H1 (cell line): Measurements from ENCODE around the gene SSRP1. TPM values are rescaled to one million over a fixed set of nuclear protein-coding genes. Genes with fewer than 3 reads are reported as not detected.

Source experiments
- CTCF ChIA-PET: fragments of 300-600 bp; sonication (Branson Sonifier 250); formaldehyde crosslinking; loops from one replicate; lab custom pipeline; 2021; ENCODE audit not compliant: partially characterized antibody; lab: Charles Lee
- POLR2A ChIA-PET: fragments of 300-600 bp; sonication (Branson Sonifier 250); formaldehyde crosslinking; loops from one replicate; lab custom pipeline; 2021; ENCODE audit warnings: inconsistent platforms; ENCODE audit not compliant: partially characterized antibody; lab: Charles Lee
- DNase-seq, 2 experiments: peaks; one replicate each; pipeline versions ENCODE4 v3.0.0 to v3.0.0-alpha.2; 2010 to 2022; ENCODE audit warnings: low spot score in 2 of 2, low read depth in 1 of 2, mixed read lengths in 1 of 2
- FAIRE-seq: peaks from 2 replicates; lab custom pipeline; 2011; peaks lifted over from hg19 to GRCh38; lab: Jason Lieb, UNC
- H2AFZ ChIP-seq: 2 replicates; pipeline ENCODE4 v1.8.1; 2012; ENCODE audit warnings: low read length, inconsistent platforms
- H2AK5ac ChIP-seq: 2 replicates; pipeline ENCODE4 v1.6.1; 2013; ENCODE audit warnings: low read depth, low read length
- H2BK120ac ChIP-seq: replicated peaks from 2 replicates; pipeline ENCODE3; 2013; ENCODE audit warnings: low read depth, low read length, inconsistent platforms
- H2BK12ac ChIP-seq: 2 replicates; pipeline ENCODE4 v1.6.1; 2013; ENCODE audit warnings: low read depth, low read length
- H2BK15ac ChIP-seq: 2 replicates; pipeline ENCODE4 v1.6.1; 2013; ENCODE audit warnings: low read length
- H2BK20ac ChIP-seq: 2 replicates; pipeline ENCODE4 v1.6.1; 2013; ENCODE audit warnings: low read length
- H2BK5ac ChIP-seq: 2 replicates; pipeline ENCODE4 v1.6.1; 2013; ENCODE audit warnings: low read depth, low read length
- H3K14ac ChIP-seq: 2 replicates; pipeline ENCODE4 v1.6.1; 2013; ENCODE audit warnings: inconsistent platforms; ENCODE audit not compliant: insufficient read length
- H3K18ac ChIP-seq: 2 replicates; pipeline ENCODE4 v1.6.1; 2013; ENCODE audit warnings: low read length; ENCODE audit errors: extremely low read depth
- H3K23ac ChIP-seq: 2 replicates; pipeline ENCODE4 v1.6.1; 2013; ENCODE audit warnings: inconsistent platforms; ENCODE audit not compliant: insufficient read length
- H3K23me2 ChIP-seq: 2 replicates; pipeline ENCODE4 v1.6.1; 2013; ENCODE audit warnings: low read depth, low read length
- H3K27ac ChIP-seq: 2 replicates; pipeline ENCODE4 v1.6.1; 2011; ENCODE audit warnings: low read depth, low read length, inconsistent platforms
- H3K27me3 ChIP-seq, 4 experiments: replicated peaks in 1 of 4; 1 replicate in 1 of 4; 2 replicates in 3 of 4; pipeline versions ENCODE4 v1.6.1 to v1.8.1; 2011 to 2013; ENCODE audit warnings: low read length in 3 of 4, mild to moderate bottlenecking in 3 of 4, inconsistent platforms in 2 of 4, mixed read lengths in 2 of 4, moderate library complexity in 1 of 4; ENCODE audit not compliant: control insufficient read depth in 3 of 4, insufficient read depth in 3 of 4; ENCODE audit errors: extremely low read depth in 1 of 4
- H3K36me3 ChIP-seq, 4 experiments: 2 replicates each; pipeline versions ENCODE4 v1.6.1 to v1.8.1; 2011 to 2013; ENCODE audit warnings: mild to moderate bottlenecking in 4 of 4, low read length in 3 of 4, moderate library complexity in 2 of 4, control low read depth in 1 of 4, inconsistent platforms in 1 of 4; ENCODE audit not compliant: insufficient read depth in 4 of 4, control insufficient read depth in 2 of 4
- H3K4ac ChIP-seq: replicated peaks from 2 replicates; pipeline ENCODE3; 2013; ENCODE audit warnings: low read length, low read depth, mixed read lengths, inconsistent platforms; ENCODE audit not compliant: insufficient read length
- H3K4me1 ChIP-seq, 4 experiments: replicated peaks in 1 of 4; 1 replicate in 1 of 4; 2 replicates in 3 of 4; pipeline versions ENCODE4 v1.6.1 to v1.8.1; 2011 to 2013; ENCODE audit warnings: low read length in 3 of 4, inconsistent platforms in 2 of 4, mixed read lengths in 1 of 4; ENCODE audit not compliant: insufficient read depth in 4 of 4, control insufficient read depth in 3 of 4
- H3K4me2 ChIP-seq, 2 experiments: 2 replicates each; pipeline versions ENCODE4 v1.6.1 to v1.8.1; 2011 to 2013; ENCODE audit warnings: low read depth in 2 of 2, low read length in 2 of 2, control low read depth in 1 of 2, inconsistent platforms in 1 of 2, mild to moderate bottlenecking in 1 of 2; ENCODE audit not compliant: insufficient read depth in 1 of 2
- H3K4me3 ChIP-seq, 4 experiments: fragments of 200-600, 300-600 bp in 1 of 4; sonication (generic), shearing (Covaris generic), sonication (Bioruptor Twin) in 1 of 4; 2 replicates each; pipeline versions ENCODE4 v1.5.1 to v1.8.1; 2011 to 2016; ENCODE audit warnings: low read length in 4 of 4, low read depth in 3 of 4, control low read depth in 2 of 4, inconsistent platforms in 2 of 4, mild to moderate bottlenecking in 2 of 4, mixed read lengths in 1 of 4, moderate library complexity in 1 of 4; ENCODE audit not compliant: insufficient read depth in 2 of 4; ENCODE audit errors: extremely low read depth in 1 of 4
- H3K56ac ChIP-seq: replicated peaks from 2 replicates; pipeline ENCODE3; 2013; ENCODE audit warnings: low read depth, mild to moderate bottlenecking, mixed read lengths, low read length, inconsistent platforms; ENCODE audit not compliant: insufficient read length
- H3K79me1 ChIP-seq: 2 replicates; pipeline ENCODE4 v1.6.1; 2013; ENCODE audit warnings: low read depth, low read length, control low read depth
- H3K79me2 ChIP-seq, 2 experiments: 2 replicates each; pipeline versions ENCODE4 v1.6.1 to v1.8.1; 2012 to 2013; ENCODE audit warnings: low read length in 2 of 2, mild to moderate bottlenecking in 2 of 2, inconsistent platforms in 1 of 2; ENCODE audit not compliant: insufficient read depth in 2 of 2, control insufficient read depth in 1 of 2
- H3K9ac ChIP-seq, 4 experiments: replicated peaks in 1 of 4; 1 replicate in 1 of 4; 2 replicates in 3 of 4; pipeline versions ENCODE4 v1.6.1 to v1.8.1; 2011 to 2013; ENCODE audit warnings: low read depth in 3 of 4, low read length in 3 of 4, control low read depth in 2 of 4, mild to moderate bottlenecking in 2 of 4, moderate library complexity in 2 of 4, inconsistent platforms in 1 of 4; ENCODE audit errors: extremely low read depth in 1 of 4
- H3K9me3 ChIP-seq, 2 experiments: 2 replicates each; pipeline versions ENCODE4 v1.6.1 to v1.8.1; 2012 to 2013; ENCODE audit warnings: mild to moderate bottlenecking in 2 of 2, moderate library complexity in 2 of 2, control low read depth in 1 of 2, inconsistent platforms in 1 of 2, low read depth in 1 of 2, low read length in 1 of 2, mixed read lengths in 1 of 2; ENCODE audit not compliant: insufficient read depth in 2 of 2
- H4K20me1 ChIP-seq, 2 experiments: replicated peaks in 1 of 2; 2 replicates each; pipeline versions ENCODE3 to v1.8.1; 2011 to 2013; ENCODE audit warnings: inconsistent platforms in 2 of 2, low read length in 2 of 2, mild to moderate bottlenecking in 1 of 2; ENCODE audit not compliant: insufficient read depth in 2 of 2, control insufficient read depth in 1 of 2
- H4K5ac ChIP-seq: 2 replicates; pipeline ENCODE4 v1.6.1; 2013; ENCODE audit warnings: low read length, low read depth, mixed read lengths, inconsistent platforms; ENCODE audit not compliant: insufficient read length
- H4K8ac ChIP-seq: 2 replicates; pipeline ENCODE4 v1.8.0; 2013; ENCODE audit warnings: mild to moderate bottlenecking, moderate library complexity, low read length, inconsistent platforms; ENCODE audit not compliant: insufficient read depth; ENCODE audit errors: extremely low read depth
- H4K91ac ChIP-seq: replicated peaks from 2 replicates; pipeline ENCODE3; 2013; ENCODE audit warnings: low read length, mixed read lengths, inconsistent platforms; ENCODE audit not compliant: insufficient read length
- CREB1 ChIP-seq: IDR thresholded peaks from 2 replicates; pipeline ENCODE4 v1.6.1; 2012; ENCODE audit warnings: inconsistent platforms
- ZNF274 ChIP-seq: IDR thresholded peaks from 2 replicates; pipeline ENCODE4 v1.7.0; 2012; ENCODE audit warnings: low read length, borderline replicate concordance; ENCODE audit errors: extremely low read depth
- WGBS, 2 experiments: shearing (Covaris generic) in 1 of 2; methylation state at CpG; one replicate each; pipeline versions ENCODE4 v1.1.6 to v1.1.7; 2013 to 2015; ENCODE audit warnings: low lambda C conversion rate in 2 of 2, mixed read lengths in 2 of 2, inconsistent platforms in 1 of 2, low coverage in 1 of 2, missing lambda C conversion rate in 1 of 2; ENCODE audit not compliant: insufficient replicate concordance in 2 of 2, insufficient coverage in 1 of 2, insufficient read length in 1 of 2; ENCODE audit errors: extremely low coverage in 1 of 2, missing lambda C conversion rate in 1 of 2; 5-methylcytosine and 5-hydroxymethylcytosine counted together
- polyA plus RNA-seq, 7 experiments: library from polyadenylated mRNA; depleted of rRNA in 3 of 7; stranded (reverse) in 5 of 7; unstranded in 2 of 7; fragments of >200 nt in 5 of 7; fragments of 200-250 nt in 2 of 7; gene quantifications; 1 replicate in 5 of 7; 2 replicates in 1 of 7; 4 replicates in 1 of 7; pipeline versions ENCODE4 v1.2.1 to v1.2.3, GENCODE V29; 2011 to 2013; ENCODE audit warnings: missing spikeins in 2 of 7, mixed read lengths in 2 of 7
- total RNA-seq: library from RNA; stranded (reverse); fragmentation: NEBNext Ultra II Directional; extraction: Animal tissue kit (Norgen Biotek cat#: 25700); gene quantifications from 2 replicates; pipeline ENCODE4 v1.2.1, GENCODE V29; 2021

SSRP1 gene
- total and polyA plus RNA-seq, 2 of the 8 experiments (the other 6 are each of a cell fraction or from before 2014, with no cell fraction given), result 259 to 281 TPM

GRCh38 chr11:57353852-57354251 is 18.2 kb upstream of the SSRP1 start:
- Histone ChIP-seq H4K91ac (no peak overlapping the region), H3K23ac (no peak overlapping the region), H4K20me1 (no peaks in the 10 kb centered on the region), H2AFZ (no peak overlapping the region), H2BK5ac (no peak overlapping the region), H3K9ac (no peak overlapping the region), H3K9me3 (no peaks in the 10 kb centered on the region), H4K5ac (no peak overlapping the region), H3K14ac (no peak overlapping the region), H2BK15ac (no peak overlapping the region), H3K36me3 (no peaks in the 10 kb centered on the region), H3K4me3 (no peak overlapping the region), H3K4me2 (no peak overlapping the region), H3K4ac (no peak overlapping the region), H4K8ac (no peak overlapping the region), H3K27ac (no peak overlapping the region), H2BK12ac (no peak overlapping the region), H3K23me2 (peaks cover 3% of the 10 kb centered on the region), H2BK20ac (no peak overlapping the region), H2AK5ac (no peak overlapping the region), H3K79me1 (no peaks in the 10 kb centered on the region), H3K79me2 (no peaks in the 10 kb centered on the region), H3K4me1 (peaks cover 1 to 4% (median 4%) of the 10 kb centered on the region in 4 experiments; a peak in 5 of 7 replicates), H3K27me3 (no peaks in the 10 kb centered on the region; a peak in 1 of 7 replicates), H3K18ac (no peak overlapping the region), H2BK120ac (no peak overlapping the region), H3K56ac (no peak overlapping the region)
- no peak for FAIRE-seq
- WGBS, 2 experiments, result 84% methylated on average over 4 of the region's 4 CpGs; no CpG with 5 or more reads in 1 of the 2 experiments
- DNase-seq, result no peak
- ChIA-PET POLR2A (interaction anchor here (1.1 to 1.9 kb wide), 2 partner anchors 11 to 22 kb away, joined by 5 read pairs; no protein-coding TSS in a partner anchor), CTCF (interaction anchor here (0.7 to 2.2 kb wide), 9 partner anchors 9 to 190 kb away, joined by 3 to 8 read pairs (median 3); no protein-coding TSS in a partner anchor)
- TF ChIP-seq ZNF274, result no peak
- TF ChIP-seq CREB1, result no peak
